ENCODE measurements around the gene ZNF236.

DNA sequence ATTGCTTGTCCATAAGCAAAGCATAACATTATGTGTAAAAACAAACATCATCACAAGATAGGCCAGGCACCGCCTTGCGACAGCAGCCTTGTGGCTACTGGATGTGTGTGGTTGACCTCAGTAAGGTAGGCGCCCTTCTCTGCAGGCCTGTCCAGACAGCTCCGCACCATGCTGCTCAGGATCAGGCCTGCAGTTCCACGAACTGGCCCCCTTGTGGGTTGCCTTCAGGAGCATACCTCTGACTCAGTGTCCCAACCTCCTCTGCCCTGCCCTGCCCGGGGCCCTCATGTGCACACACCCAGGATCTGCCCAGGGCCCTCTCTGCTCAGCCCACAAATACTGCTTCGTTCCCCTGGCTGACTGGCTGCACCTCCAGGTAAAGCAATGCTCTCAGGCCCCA, 16.1 kb upstream of the ZNF236 start:
- TF ChIP-seq CTCF (conservative IDR thresholded peaks at IDR 0.05 in 1 of 2, IDR thresholded peaks at IDR 0.05 in 1 of 2; ENCODE audit: low read depth in 1 of 2, low read length in 2 of 2) (no peak), EZH2 (IDR thresholded peaks at IDR 0.05; ENCODE audit: low read length, missing control alignments) (no peak)

Data from fibroblast of lung (primary cell).